Liver (tissue), 9 donors: ENCODE measurements around the gene TRDN. TPM values are rescaled to one million over a fixed set of nuclear protein-coding genes. Genes with fewer than 3 reads are reported as not detected.

Experiments used
- DNase-seq: peaks from one replicate; pipeline ENCODE4 v3.0.0-alpha.2; 2017; ENCODE audit warnings: low spot score
- H3K27ac ChIP-seq, 2 donors: one replicate each; pipeline ENCODE4 v1.7.0; 2013; ENCODE audit warnings: inconsistent platforms in 2 of 2, low read length in 2 of 2, control low read depth in 1 of 2, low read depth in 1 of 2, mild to moderate bottlenecking in 1 of 2
- H3K27me3 ChIP-seq, 4 donors: one replicate each; pipeline versions ENCODE4 v1.6.1 to v1.7.0; 2013; ENCODE audit warnings: low read length in 3 of 4, inconsistent platforms in 1 of 4, mild to moderate bottlenecking in 1 of 4, moderate library complexity in 1 of 4; ENCODE audit not compliant: control insufficient read depth in 4 of 4, insufficient read depth in 4 of 4
- H3K36me3 ChIP-seq, 4 donors: one replicate each; pipeline versions ENCODE4 v1.6.1 to v1.7.0; 2013; ENCODE audit warnings: low read length in 3 of 4, mild to moderate bottlenecking in 3 of 4, low read depth in 1 of 4, moderate library complexity in 1 of 4; ENCODE audit not compliant: control insufficient read depth in 4 of 4, insufficient read depth in 3 of 4
- H3K4me1 ChIP-seq, 4 donors: one replicate each; pipeline versions ENCODE4 v1.6.1 to v1.7.0; 2013; ENCODE audit warnings: low read length in 3 of 4, mild to moderate bottlenecking in 3 of 4, moderate library complexity in 1 of 4; ENCODE audit not compliant: control insufficient read depth in 4 of 4, insufficient read depth in 4 of 4
- H3K4me3 ChIP-seq, 3 donors: one replicate each; pipeline versions ENCODE4 v1.6.1 to v1.7.0; 2013; ENCODE audit warnings: low read length in 3 of 3, control low read depth in 1 of 3, low read depth in 1 of 3, mild to moderate bottlenecking in 1 of 3
- H3K9ac ChIP-seq, 2 donors: one replicate each; pipeline ENCODE4 v1.7.0; 2013; ENCODE audit warnings: low read length in 2 of 2, mild to moderate bottlenecking in 2 of 2, moderate library complexity in 2 of 2, control low read depth in 1 of 2, low read depth in 1 of 2
- H3K9me3 ChIP-seq, 4 donors: one replicate each; pipeline versions ENCODE4 v1.6.1 to v1.7.0; 2013; ENCODE audit warnings: low read length in 3 of 4; ENCODE audit not compliant: control insufficient read depth in 4 of 4
- ATF3 ChIP-seq: IDR thresholded peaks from 2 replicates; pipeline ENCODE4 v1.6.1; 2016; ENCODE audit warnings: antibody characterized with exemption
- CTCF ChIP-seq: fragments of 150-350 bp; IDR thresholded peaks from 2 replicates; pipeline ENCODE4 v1.5.1; 2017; ENCODE audit warnings: improper control_type of control experiment, low read depth, low read length; ENCODE audit not compliant: missing input control
- EGR1 ChIP-seq, 2 donors: IDR thresholded peaks; 2 replicates each; pipeline ENCODE4 v1.6.1; 2016 to 2018; ENCODE audit warnings: antibody characterized with exemption in 2 of 2, low read depth in 2 of 2
- FOXA1 ChIP-seq: IDR thresholded peaks from 2 replicates; pipeline ENCODE4 v1.6.1; 2016; ENCODE audit warnings: antibody characterized with exemption
- FOXA2 ChIP-seq: IDR thresholded peaks from 2 replicates; pipeline ENCODE4 v1.6.1; 2016; ENCODE audit warnings: antibody characterized with exemption
- GABPA ChIP-seq, 2 donors: IDR thresholded peaks in 1 of 2; conservative IDR thresholded peaks in 1 of 2; 2 replicates each; pipeline ENCODE4 v1.6.1; 2016; ENCODE audit warnings: antibody characterized with exemption in 2 of 2, mild to moderate bottlenecking in 1 of 2, moderate library complexity in 1 of 2
- HNF4A ChIP-seq, 2 donors: conservative IDR thresholded peaks; 2 replicates each; pipeline ENCODE4 v1.6.1; 2016; ENCODE audit warnings: antibody characterized with exemption in 2 of 2, mild to moderate bottlenecking in 2 of 2
- HNF4G ChIP-seq: IDR thresholded peaks from 2 replicates; pipeline ENCODE4 v1.6.1; 2016; ENCODE audit warnings: antibody characterized with exemption
- JUND ChIP-seq, 2 donors: IDR thresholded peaks; 2 replicates each; pipeline ENCODE4 v1.6.1; 2016; ENCODE audit warnings: antibody characterized with exemption in 2 of 2
- MAX ChIP-seq: IDR thresholded peaks from 2 replicates; pipeline ENCODE4 v1.6.1; 2016; ENCODE audit warnings: antibody characterized with exemption
- NR2F2 ChIP-seq: IDR thresholded peaks from 2 replicates; pipeline ENCODE4 v1.6.1; 2016; ENCODE audit warnings: antibody characterized with exemption
- RAD21 ChIP-seq, 2 donors: IDR thresholded peaks; 2 replicates each; pipeline ENCODE4 v1.6.1; 2016; ENCODE audit warnings: antibody characterized with exemption in 2 of 2, mild to moderate bottlenecking in 2 of 2
- REST ChIP-seq: IDR thresholded peaks from 2 replicates; pipeline ENCODE4 v1.6.1; 2016; ENCODE audit warnings: antibody characterized with exemption, mild to moderate bottlenecking
- RXRA ChIP-seq, 2 donors: IDR thresholded peaks; 2 replicates each; pipeline ENCODE4 v1.6.1; 2017 to 2018; ENCODE audit warnings: antibody characterized with exemption in 2 of 2, mild to moderate bottlenecking in 1 of 2
- SP1 ChIP-seq: IDR thresholded peaks from 2 replicates; pipeline ENCODE4 v1.6.1; 2018; ENCODE audit warnings: antibody characterized with exemption, mild to moderate bottlenecking
- TAF1 ChIP-seq: conservative IDR thresholded peaks from 2 replicates; pipeline ENCODE4 v1.6.1; 2016; ENCODE audit warnings: antibody characterized with exemption, mild to moderate bottlenecking
- YY1 ChIP-seq: IDR thresholded peaks from 2 replicates; pipeline ENCODE4 v1.6.1; 2016; ENCODE audit warnings: antibody characterized with exemption, mild to moderate bottlenecking
- ZBTB33 ChIP-seq: IDR thresholded peaks from 2 replicates; pipeline ENCODE4 v1.6.1; 2016; ENCODE audit warnings: antibody characterized with exemption
- WGBS: extraction: QIAGEN DNeasy Blood & Tissue Kit; methylation state at CpG from one replicate; pipeline ENCODE4 v1.1.7; 2013; 5-methylcytosine and 5-hydroxymethylcytosine counted together
- polyA plus RNA-seq, 2 donors: library from polyadenylated mRNA; stranded (reverse) in 1 of 2; unstranded in 1 of 2; fragments of 200-250 nt in 1 of 2; fragments of >200 nt in 1 of 2; fragmentation: Nextera tagmentation in 1 of 2; extraction: Ambion mirVana in 1 of 2; gene quantifications; one replicate each; pipeline versions ENCODE4 v1.2.1 to v1.2.3, GENCODE V29; 2013 to 2015
- total RNA-seq, 2 donors: library from RNA; depleted of rRNA; stranded (reverse); fragments of >200 nt; gene quantifications; one replicate each; pipeline ENCODE4 v1.2.3, GENCODE V29; 2014
- donor health status: healthy.
- donor health status: healthy.
- donor health status: healthy.
- donor health status: healthy.
- donor health status: healthy.

The TRDN gene
- total and polyA plus RNA-seq, 4 donors = 0.08 to 0.79 TPM; not detected in 2

GRCh38 chr6:123448306-123448884 is 188.4 kb downstream of the TRDN start:
- no peaks in the 10 kb centered on the region for H3K27me3 ChIP-seq
- H3K4me1 ChIP-seq = no peaks in the 10 kb centered on the region
- DNase-seq = no peak
- no peak overlapping the region for H3K4me3 ChIP-seq
- 65% methylated on average over 7 of the region's 7 CpGs for WGBS
- H3K36me3 ChIP-seq = no peaks in the 10 kb centered on the region
- H3K9ac ChIP-seq = no peak overlapping the region
- no peak for TF ChIP-seq RAD21 (IDR thresholded peaks at IDR 0.05)
- no peak for TF ChIP-seq SP1
- TF ChIP-seq EGR1 (IDR thresholded peaks at IDR 0.05; ENCODE audit: low read depth in 2 of 2) = no peak
- no peak overlapping the region for H3K27ac ChIP-seq
- H3K9me3 ChIP-seq = peaks cover 0 to 3% (median 0%) of the 10 kb centered on the region in 4 donors

GRCh38 chr6:123447315-123447937 is 189.3 kb downstream of the TRDN start:
- Histone ChIP-seq H3K36me3 (no peaks in the 10 kb centered on the region), H3K9me3 (peaks cover 0 to 3% (median 0%) of the 10 kb centered on the region in 4 donors), H3K27me3 (no peaks in the 10 kb centered on the region), H3K9ac (no peak overlapping the region), H3K4me3 (no peak overlapping the region), H3K27ac (no peak overlapping the region), H3K4me1 (no peaks in the 10 kb centered on the region)
- no peak for TF ChIP-seq FOXA2
- no peak for TF ChIP-seq MAX
- TF ChIP-seq HNF4A (conservative IDR thresholded peaks at IDR 0.05) = no peak
- TF ChIP-seq ATF3 = no peak
- TF ChIP-seq FOXA1 = no peak
- no peak for TF ChIP-seq EGR1 (IDR thresholded peaks at IDR 0.05; ENCODE audit: low read depth in 2 of 2)
- no peak for TF ChIP-seq RAD21 (IDR thresholded peaks at IDR 0.05)
- no peak for TF ChIP-seq YY1
- TF ChIP-seq REST = no peak
- TF ChIP-seq GABPA (IDR thresholded peaks at IDR 0.05 in 1 of 2, conservative IDR thresholded peaks at IDR 0.05 in 1 of 2) = no peak
- no peak for TF ChIP-seq JUND (IDR thresholded peaks at IDR 0.05)
- no peak for TF ChIP-seq SP1
- no peak for TF ChIP-seq ZBTB33
- TF ChIP-seq HNF4G = no peak
- no peak for TF ChIP-seq CTCF
- no peak for TF ChIP-seq RXRA (IDR thresholded peaks at IDR 0.05)
- TF ChIP-seq NR2F2 = no peak
- no peak for TF ChIP-seq TAF1
- WGBS = 68% methylated on average over 4 of the region's 4 CpGs
- no peak for DNase-seq
